ENCODE results near the gene NDC80. TPM values are rescaled to one million over a fixed set of nuclear protein-coding genes. Genes with fewer than 3 reads are reported as not detected.
"Not testable (repeated sequence)": the region's sequence is repeated elsewhere in the genome, so short reads cannot be mapped to it uniquely, and the experiment has no call there.

NDC80 gene
- total and polyA plus RNA-seq, 4 donors, result 0.29 to 2.4 (median 1.6) TPM

DNA sequence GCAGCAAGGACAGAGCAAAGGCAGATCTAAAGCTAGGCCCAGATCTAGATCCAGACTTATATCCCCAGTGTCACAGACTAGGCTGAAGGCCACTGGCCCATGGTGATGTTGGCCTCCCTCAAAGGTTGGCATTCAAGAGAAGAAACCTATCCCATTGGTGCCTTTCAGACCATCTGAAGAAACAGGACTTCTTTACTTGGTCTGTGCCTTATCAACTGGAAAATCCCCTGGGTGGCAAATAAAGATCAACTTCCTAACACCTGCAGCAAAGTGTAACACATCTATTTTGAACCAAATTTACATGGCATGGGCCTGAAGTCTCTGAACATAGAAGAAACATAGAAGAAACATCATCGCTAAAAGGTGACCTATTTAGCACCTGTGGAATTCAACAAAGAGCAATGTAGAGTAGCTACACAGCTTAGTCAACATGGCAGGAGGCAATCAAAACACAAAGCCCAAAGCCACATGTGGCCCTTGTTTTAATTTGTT is 35.9 kb upstream of the NDC80 start:
- Histone ChIP-seq H3K27ac (ENCODE audit: low read depth in 1 of 2, low read length in 2 of 2) (no peak overlapping the region), H3K4me1 (ENCODE audit: control insufficient read depth in 1 of 2, insufficient read depth in 2 of 2, low read length in 2 of 2) (no peaks in the 10 kb centered on the region), H3K4me3 (ENCODE audit: low read length in 2 of 2) (no peak overlapping the region), H3K9me3 (ENCODE audit: control insufficient read depth, low read length) (no peaks in the 10 kb centered on the region), H3K27me3 (ENCODE audit: control insufficient read depth in 1 of 2, insufficient read depth in 2 of 2, low read length in 1 of 2) (no peaks in the 10 kb centered on the region), H3K36me3 (ENCODE audit: control insufficient read depth in 1 of 2, insufficient read depth in 2 of 2, low read length in 1 of 2) (no peaks in the 10 kb centered on the region)
- WGBS, 2 donors, result 94 to 100% methylated on average over 1 of the region's 1 CpG
- no peak for DNase-seq
- ATAC-seq (ENCODE audit: low FRiP score), result no peak
- intact Hi-C loops (cut with DNase I), result no loop called here

DNA sequence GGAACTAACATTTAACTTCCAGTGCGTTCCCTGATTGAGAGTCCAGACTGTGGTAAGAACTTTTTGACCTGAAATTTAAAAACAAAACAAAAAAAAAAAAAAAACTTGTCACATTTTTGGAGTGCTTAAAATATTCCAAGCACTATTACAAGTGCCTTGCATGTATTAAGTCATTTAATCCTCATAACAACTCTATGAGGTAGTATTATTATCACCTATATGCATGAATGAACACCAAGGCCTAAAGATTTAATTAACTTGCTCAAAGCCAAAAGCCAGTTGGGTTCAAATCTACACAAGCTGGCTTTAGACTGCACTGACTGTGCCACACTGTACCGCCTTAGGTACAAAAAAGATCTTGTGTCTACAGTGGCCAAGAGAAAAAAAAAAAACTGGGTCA is 35.3 kb upstream of the NDC80 start:
- Histone ChIP-seq H3K9me3 (ENCODE audit: control insufficient read depth, low read length) (no peaks in the 10 kb centered on the region), H3K4me3 (ENCODE audit: low read length in 2 of 2) (no peak overlapping the region), H3K36me3 (ENCODE audit: control insufficient read depth in 1 of 2, insufficient read depth in 2 of 2, low read length in 1 of 2) (no peaks in the 10 kb centered on the region), H3K27me3 (ENCODE audit: control insufficient read depth in 1 of 2, insufficient read depth in 2 of 2, low read length in 1 of 2) (no peaks in the 10 kb centered on the region), H3K4me1 (ENCODE audit: control insufficient read depth in 1 of 2, insufficient read depth in 2 of 2, low read length in 2 of 2) (no peaks in the 10 kb centered on the region), H3K27ac (ENCODE audit: low read depth in 1 of 2, low read length in 2 of 2) (peak overlapping the region in 1 of 2 donors; percentile 28)
- WGBS, 2 donors, result 63 to 66% methylated on average over 2 of the region's 2 CpGs
- no peak for DNase-seq
- no peak for ATAC-seq (ENCODE audit: low FRiP score)
- intact Hi-C loops (cut with DNase I), result no loop called here

DNA sequence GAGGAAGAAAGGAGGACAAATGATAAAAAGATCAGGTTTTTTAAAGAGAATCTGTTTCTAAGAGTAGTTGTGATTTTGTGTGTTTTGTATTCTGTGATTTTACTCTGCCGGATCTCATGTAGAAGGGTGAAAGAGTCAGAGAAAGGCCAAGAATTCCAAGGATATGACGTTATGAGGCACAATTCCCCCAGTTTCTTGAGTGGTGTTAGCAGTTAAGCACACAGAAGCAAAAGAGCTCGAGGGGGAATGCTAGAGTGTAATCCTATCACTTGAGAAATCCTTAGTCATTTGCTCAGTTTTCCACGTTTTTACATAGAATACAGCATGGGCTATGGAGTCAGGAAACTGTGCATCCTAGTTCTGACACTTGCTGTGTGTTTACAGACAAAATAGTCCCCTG is 34.9 kb upstream of the NDC80 start:
- no peaks in the 10 kb centered on the region for H3K36me3 ChIP-seq (ENCODE audit: control insufficient read depth in 1 of 2, insufficient read depth in 2 of 2, low read length in 1 of 2)
- H3K4me3 ChIP-seq (ENCODE audit: low read length in 2 of 2), result no peak overlapping the region
- DNase-seq (no peak), ATAC-seq (ENCODE audit: low FRiP score) (peak; percentile 71)
- H3K9me3 ChIP-seq (ENCODE audit: control insufficient read depth, low read length), result no peaks in the 10 kb centered on the region
- WGBS, 2 donors, result 7 to 19% methylated on average over 4 of the region's 4 CpGs
- no peaks in the 10 kb centered on the region for H3K4me1 ChIP-seq (ENCODE audit: control insufficient read depth in 1 of 2, insufficient read depth in 2 of 2, low read length in 2 of 2)
- intact Hi-C loops (cut with DNase I), result no loop called here
- H3K27me3 ChIP-seq (ENCODE audit: control insufficient read depth in 1 of 2, insufficient read depth in 2 of 2, low read length in 1 of 2), result no peaks in the 10 kb centered on the region
- peak overlapping the region in 1 of 2 donors; percentile 28 for H3K27ac ChIP-seq (ENCODE audit: low read depth in 1 of 2, low read length in 2 of 2)

DNA sequence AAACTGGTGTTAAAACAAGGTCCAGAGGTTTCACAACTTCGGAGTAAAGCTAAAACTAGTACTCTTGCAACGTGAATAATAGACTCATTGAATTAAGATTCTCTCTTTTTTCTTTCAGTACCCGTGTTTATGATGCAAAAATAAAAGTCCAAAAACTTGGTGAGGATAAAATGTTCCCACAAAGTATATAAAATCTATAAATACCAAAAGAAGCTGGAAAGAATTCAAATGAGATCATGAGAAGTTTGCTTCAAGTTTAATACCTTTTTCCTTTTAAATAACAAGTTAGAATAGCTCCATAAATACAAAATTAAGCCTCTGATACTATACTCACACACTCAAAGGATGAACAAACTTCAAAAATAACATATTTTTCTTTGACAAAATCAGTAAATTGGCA is 34.1 kb upstream of the NDC80 start:
- no peak overlapping the region for H3K4me3 ChIP-seq (ENCODE audit: low read length in 2 of 2)
- ATAC-seq (ENCODE audit: low FRiP score) (no peak), DNase-seq (no peak)
- H3K4me1 ChIP-seq (ENCODE audit: control insufficient read depth in 1 of 2, insufficient read depth in 2 of 2, low read length in 2 of 2), result no peaks in the 10 kb centered on the region
- H3K36me3 ChIP-seq (ENCODE audit: control insufficient read depth in 1 of 2, insufficient read depth in 2 of 2, low read length in 1 of 2), result no peaks in the 10 kb centered on the region
- H3K27me3 ChIP-seq (ENCODE audit: control insufficient read depth in 1 of 2, insufficient read depth in 2 of 2, low read length in 1 of 2), result no peaks in the 10 kb centered on the region
- no peaks in the 10 kb centered on the region for H3K9me3 ChIP-seq (ENCODE audit: control insufficient read depth, low read length)
- peak overlapping the region in 1 of 2 donors; percentile 14 for H3K27ac ChIP-seq (ENCODE audit: low read depth in 1 of 2, low read length in 2 of 2)
- intact Hi-C loops (cut with DNase I), result no loop called here
- WGBS, 2 donors, result 10 to 12% methylated on average over 3 of the region's 3 CpGs

DNA sequence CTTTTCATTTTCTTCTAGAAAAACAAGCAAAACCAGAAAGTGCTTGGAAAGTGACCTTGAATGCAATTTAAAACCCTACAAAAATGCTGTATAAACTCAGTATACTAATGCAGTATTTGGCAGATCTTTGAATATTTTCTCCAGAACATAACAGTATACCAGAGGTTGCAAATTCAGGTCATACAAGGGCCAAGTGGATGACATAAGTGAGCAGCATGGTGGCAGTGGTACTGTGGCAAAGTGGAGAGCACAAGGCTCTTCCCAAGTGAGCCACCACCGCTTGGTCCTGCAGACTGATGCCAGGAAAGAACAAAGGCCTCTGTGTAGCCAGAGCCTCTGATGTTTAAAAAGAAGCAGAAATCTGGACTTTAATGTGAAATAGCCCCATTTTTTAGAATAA is 33.1 kb upstream of the NDC80 start:
- ATAC-seq (ENCODE audit: low FRiP score) (no peak), DNase-seq (no peak)
- Histone ChIP-seq H3K4me1 (ENCODE audit: control insufficient read depth in 1 of 2, insufficient read depth in 2 of 2, low read length in 2 of 2) (no peaks in the 10 kb centered on the region), H3K9me3 (ENCODE audit: control insufficient read depth, low read length) (no peaks in the 10 kb centered on the region), H3K27me3 (ENCODE audit: control insufficient read depth in 1 of 2, insufficient read depth in 2 of 2, low read length in 1 of 2) (no peaks in the 10 kb centered on the region), H3K4me3 (ENCODE audit: low read length in 2 of 2) (no peak overlapping the region), H3K27ac (ENCODE audit: low read depth in 1 of 2, low read length in 2 of 2) (no peak overlapping the region), H3K36me3 (ENCODE audit: control insufficient read depth in 1 of 2, insufficient read depth in 2 of 2, low read length in 1 of 2) (no peaks in the 10 kb centered on the region)
- WGBS, 2 donors, result 66 to 77% methylated on average over 1 of the region's 1 CpG
- intact Hi-C loops (cut with DNase I), result no loop called here

DNA sequence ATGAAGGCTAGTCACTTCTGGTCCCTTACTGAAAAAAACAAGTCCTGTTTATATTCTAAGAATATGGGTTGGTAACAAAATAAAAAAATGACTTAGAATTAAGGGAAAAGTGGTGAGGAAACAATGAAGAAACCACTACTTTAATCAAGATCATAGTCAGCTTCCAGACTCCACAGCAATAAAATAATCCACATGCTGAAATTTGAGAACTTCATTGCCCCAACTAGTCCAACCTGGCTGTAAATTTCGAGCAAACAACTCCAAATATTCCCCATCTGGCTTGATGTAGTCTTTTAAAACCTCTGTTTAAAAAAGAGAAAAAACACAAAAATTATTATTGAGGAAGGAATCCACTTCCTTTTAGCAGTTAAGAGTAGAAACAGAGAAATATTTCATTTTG is 32.5 kb upstream of the NDC80 start:
- ATAC-seq (ENCODE audit: low FRiP score), result no peak
- intact Hi-C loops (cut with DNase I), result no loop called here
- H3K4me3 ChIP-seq (ENCODE audit: low read length in 2 of 2), result no peak overlapping the region

DNA sequence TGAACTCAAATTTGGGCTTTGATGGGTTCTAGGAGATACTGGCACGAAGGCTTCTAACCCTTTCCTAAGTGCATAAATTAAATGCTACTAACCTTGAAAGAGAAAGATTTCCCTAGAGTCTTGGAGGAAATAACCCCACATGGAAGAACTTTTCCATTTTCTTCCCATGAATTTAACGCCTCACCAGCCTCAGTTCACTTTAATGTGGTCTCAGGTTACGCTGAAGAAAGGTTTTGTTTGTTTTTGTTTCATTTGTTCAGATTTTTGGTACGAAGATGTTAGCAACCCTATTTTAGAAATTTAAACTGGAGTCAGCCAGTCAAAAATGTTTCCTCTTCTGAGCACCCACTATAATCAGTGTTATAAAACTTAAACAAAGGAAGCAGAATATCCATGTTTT is 30.8 kb upstream of the NDC80 start:
- no peaks in the 10 kb centered on the region for H3K36me3 ChIP-seq (ENCODE audit: control insufficient read depth in 1 of 2, insufficient read depth in 2 of 2, low read length in 1 of 2)
- intact Hi-C loops (cut with DNase I), result loop anchor here (5.0 to 10.0 kb wide), 4 partner anchors 203 to 1676 kb away; no protein-coding TSS in a partner anchor
- H3K9me3 ChIP-seq (ENCODE audit: control insufficient read depth, low read length), result no peaks in the 10 kb centered on the region
- no peak overlapping the region for H3K4me3 ChIP-seq (ENCODE audit: low read length in 2 of 2)
- DNase-seq (no peak), ATAC-seq (ENCODE audit: low FRiP score) (no peak)
- H3K4me1 ChIP-seq (ENCODE audit: control insufficient read depth in 1 of 2, insufficient read depth in 2 of 2, low read length in 2 of 2), result no peaks in the 10 kb centered on the region
- WGBS, 2 donors, result 68 to 76% methylated on average over 4 of the region's 4 CpGs
- H3K27me3 ChIP-seq (ENCODE audit: control insufficient read depth in 1 of 2, insufficient read depth in 2 of 2, low read length in 1 of 2), result no peaks in the 10 kb centered on the region
- no peak overlapping the region for H3K27ac ChIP-seq (ENCODE audit: low read depth in 1 of 2, low read length in 2 of 2)

More for the DNA sequence above, 32.5 kb upstream of the NDC80 start:
- H3K36me3 ChIP-seq (ENCODE audit: control insufficient read depth in 1 of 2, insufficient read depth in 2 of 2, low read length in 1 of 2), result no peaks in the 10 kb centered on the region
- WGBS, 2 donors, result 41 to 57% methylated on average over 1 of the region's 1 CpG
- no peaks in the 10 kb centered on the region for H3K4me1 ChIP-seq (ENCODE audit: control insufficient read depth in 1 of 2, insufficient read depth in 2 of 2, low read length in 2 of 2)
- no peak overlapping the region for H3K27ac ChIP-seq (ENCODE audit: low read depth in 1 of 2, low read length in 2 of 2)
- DNase-seq, result no peak
- H3K27me3 ChIP-seq (ENCODE audit: control insufficient read depth in 1 of 2, insufficient read depth in 2 of 2, low read length in 1 of 2), result no peaks in the 10 kb centered on the region
- H3K9me3 ChIP-seq (ENCODE audit: control insufficient read depth, low read length), result no peaks in the 10 kb centered on the region

DNA sequence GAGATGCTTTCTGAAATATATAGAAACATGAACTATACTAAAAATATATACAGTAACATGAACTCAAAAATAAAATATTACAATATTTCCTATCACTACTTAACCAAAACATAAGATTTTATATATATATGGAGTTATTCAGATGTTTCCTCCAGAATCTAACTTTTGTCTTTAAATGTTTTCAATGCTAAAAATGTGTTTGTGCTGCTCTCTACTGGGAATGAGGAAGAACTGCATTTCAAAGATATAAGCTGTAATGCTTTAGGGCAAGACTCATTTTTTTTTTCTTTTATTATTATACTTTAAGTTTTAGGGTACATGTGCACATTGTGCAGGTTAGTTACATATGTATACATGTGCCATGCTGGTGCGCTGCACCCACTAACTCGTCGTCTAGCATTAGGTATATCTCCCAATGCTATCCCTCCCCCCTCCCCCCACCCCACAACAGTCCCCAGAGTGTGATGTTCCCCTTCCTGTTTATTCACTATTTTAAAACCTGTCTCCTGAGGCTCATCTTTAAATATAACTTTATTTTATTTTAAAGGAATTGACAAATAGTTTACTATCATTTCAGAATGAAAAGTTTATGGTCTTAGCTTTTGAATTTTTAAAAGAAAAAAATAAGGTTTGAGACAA is 29.3 kb upstream of the NDC80 start:
- intact Hi-C loops (cut with DNase I), result loop anchor here (2.0 to 10.0 kb wide), 5 partner anchors 205 to 1677 kb away; no protein-coding TSS in a partner anchor
- not testable (repeated sequence) for H3K4me3 ChIP-seq (ENCODE audit: low read length in 2 of 2); H3K9me3 ChIP-seq (ENCODE audit: control insufficient read depth, low read length); ATAC-seq (ENCODE audit: low FRiP score); H3K36me3 ChIP-seq (ENCODE audit: control insufficient read depth in 1 of 2, insufficient read depth in 2 of 2, low read length in 1 of 2); H3K27me3 ChIP-seq (ENCODE audit: control insufficient read depth in 1 of 2, insufficient read depth in 2 of 2, low read length in 1 of 2); H3K4me1 ChIP-seq (ENCODE audit: control insufficient read depth in 1 of 2, insufficient read depth in 2 of 2, low read length in 2 of 2); H3K27ac ChIP-seq (ENCODE audit: low read depth in 1 of 2, low read length in 2 of 2); DNase-seq
- WGBS, 2 donors, result no CpG with 5 or more reads among the region's 3 CpGs

DNA sequence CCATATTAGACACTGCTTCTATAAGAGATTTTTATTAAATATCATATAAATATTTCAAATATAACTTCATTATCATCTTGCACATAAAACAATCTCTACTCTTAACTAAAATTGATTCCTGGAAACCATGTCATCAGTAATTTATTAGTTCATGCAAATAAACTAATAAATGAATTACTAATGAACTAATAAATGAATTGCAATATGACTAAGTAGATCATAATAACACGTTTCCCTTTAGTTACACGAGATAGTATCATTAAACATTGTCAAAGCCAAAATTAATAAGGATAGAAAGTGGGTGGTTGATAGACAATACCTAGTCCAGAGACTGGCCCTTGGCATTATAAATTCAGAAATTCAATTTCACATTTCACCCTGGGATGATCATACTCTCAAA is 26.2 kb upstream of the NDC80 start:
- no peak for ATAC-seq (ENCODE audit: low FRiP score)
- intact Hi-C loops (cut with DNase I), result loop anchor here (5.0 to 10.0 kb wide), 4 partner anchors 440 to 1680 kb away; no protein-coding TSS in a partner anchor
- Histone ChIP-seq H3K4me1 (ENCODE audit: control insufficient read depth in 1 of 2, insufficient read depth in 2 of 2, low read length in 2 of 2) (no peaks in the 10 kb centered on the region), H3K27me3 (ENCODE audit: control insufficient read depth in 1 of 2, insufficient read depth in 2 of 2, low read length in 1 of 2) (no peaks in the 10 kb centered on the region), H3K27ac (ENCODE audit: low read depth in 1 of 2, low read length in 2 of 2) (no peak overlapping the region), H3K4me3 (ENCODE audit: low read length in 2 of 2) (no peak overlapping the region), H3K36me3 (ENCODE audit: control insufficient read depth in 1 of 2, insufficient read depth in 2 of 2, low read length in 1 of 2) (no peaks in the 10 kb centered on the region), H3K9me3 (ENCODE audit: control insufficient read depth, low read length) (no peaks in the 10 kb centered on the region)
- DNase-seq, result no peak
- WGBS, 2 donors, result 63 to 70% methylated on average over 2 of the region's 2 CpGs

Data from aorta (tissue), 5 donors.